AML-193 (cell line): ENCODE data around the gene SMIM20.
"Not testable (repeated sequence)": the region's sequence is repeated elsewhere in the genome, so short reads cannot be mapped to it uniquely, and the experiment has no call there.

ENCODE experiments used
- DNase-seq, 2 experiments: peaks; one replicate each; lab custom pipeline; 2025; lab: John Stamatoyannopoulos, UW

The SMIM20 gene

DNA sequence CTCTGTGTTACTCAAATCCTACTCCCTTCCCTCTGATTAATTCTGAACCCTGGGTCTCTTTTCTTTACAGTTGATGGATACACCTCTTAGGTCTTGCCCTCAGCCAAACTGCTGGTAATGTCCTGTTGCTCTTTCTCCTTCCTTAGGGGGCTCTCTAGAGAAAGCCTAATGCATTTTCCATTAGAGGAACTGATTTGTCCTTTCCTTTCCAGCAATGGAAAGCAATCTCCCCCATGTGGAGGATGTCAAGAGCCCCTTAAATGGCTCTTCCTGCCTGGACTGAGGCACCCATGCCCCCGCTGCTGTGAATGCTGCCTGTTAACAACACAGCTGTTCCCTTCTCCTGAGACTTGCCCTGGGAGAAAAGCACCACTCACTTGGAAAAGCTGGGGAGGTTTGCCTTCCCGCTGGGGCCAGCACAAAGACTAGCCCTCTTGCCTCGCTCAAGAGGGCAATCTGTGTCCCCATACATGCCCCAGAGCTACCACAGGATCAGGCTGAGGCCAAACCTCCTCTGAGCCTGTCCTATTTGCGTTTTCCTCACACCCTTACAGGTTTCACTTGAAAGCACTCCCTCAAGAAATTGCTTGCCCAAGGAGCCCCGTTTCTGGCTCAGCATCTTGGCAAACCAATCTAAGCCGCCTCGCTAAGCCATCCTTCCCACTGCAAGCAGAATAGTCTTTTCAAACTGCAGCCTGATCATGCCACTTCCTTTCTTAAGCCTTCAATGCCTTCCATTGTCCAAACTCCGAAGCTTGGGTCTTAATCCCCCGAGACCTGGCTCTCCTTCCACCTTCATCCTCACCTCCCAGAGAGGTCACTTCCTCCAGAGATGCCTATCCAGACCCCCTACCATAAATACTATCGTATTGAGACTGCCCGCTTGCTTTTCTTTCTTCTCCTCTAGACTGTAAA is 23.2 kb upstream of the SMIM20 start:
- DNase-seq, result no peak

DNA sequence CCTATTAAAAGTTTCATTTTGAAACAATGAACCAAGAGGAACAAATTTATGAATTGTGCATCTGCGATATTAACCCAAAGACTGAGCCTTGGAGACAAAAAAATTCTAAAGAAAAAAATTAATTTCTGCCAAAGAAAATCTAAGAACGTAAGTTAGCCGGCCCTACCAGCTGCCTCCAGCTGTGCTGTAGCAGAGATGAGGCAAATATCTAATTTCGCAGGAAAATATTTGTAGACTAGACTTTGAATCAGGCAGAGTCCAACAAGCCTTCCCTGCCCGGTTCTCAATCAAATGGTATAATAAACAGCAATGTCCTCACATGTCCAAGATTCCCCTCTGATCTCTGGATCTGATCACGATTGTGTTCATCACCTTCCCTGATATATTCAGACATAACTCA is 21.2 kb upstream of the SMIM20 start:
- DNase-seq, result no peak

DNA sequence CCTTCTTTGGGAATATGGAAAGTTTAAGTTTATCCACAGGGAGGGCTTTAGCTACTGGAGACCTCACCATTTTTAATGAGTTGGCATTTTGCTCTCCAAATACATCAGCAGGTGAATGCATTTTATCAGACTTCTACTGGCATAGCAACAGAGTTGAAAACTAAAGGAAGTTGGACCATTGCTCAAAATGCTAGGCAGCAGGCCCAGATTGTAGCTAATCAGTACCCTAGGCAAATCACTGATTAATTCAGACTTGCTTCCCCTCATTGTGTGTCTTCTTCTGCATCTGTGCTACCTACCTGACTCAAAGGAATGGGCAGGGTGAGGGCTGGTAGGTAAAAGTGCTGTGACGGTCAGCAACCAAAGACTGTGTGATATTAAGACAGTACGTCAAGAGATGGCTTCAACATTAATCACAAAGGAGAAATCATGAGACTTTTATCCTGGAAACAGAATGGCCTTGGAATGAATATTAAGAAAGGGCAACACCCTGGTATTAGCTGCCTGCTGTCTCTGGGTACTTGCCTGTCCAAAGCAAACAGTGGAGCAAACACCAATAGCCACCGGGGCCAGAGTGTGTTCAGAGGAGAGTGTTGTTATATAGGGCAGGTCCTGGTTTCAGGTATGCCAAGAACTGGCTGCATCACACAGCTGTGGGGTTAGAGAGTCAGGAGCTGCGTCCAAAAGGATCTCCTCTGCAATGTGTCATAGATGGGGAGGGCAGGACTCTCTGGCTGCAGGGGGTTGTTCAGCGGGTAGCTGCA is 17.1 kb upstream of the SMIM20 start:
- no peak for DNase-seq

DNA sequence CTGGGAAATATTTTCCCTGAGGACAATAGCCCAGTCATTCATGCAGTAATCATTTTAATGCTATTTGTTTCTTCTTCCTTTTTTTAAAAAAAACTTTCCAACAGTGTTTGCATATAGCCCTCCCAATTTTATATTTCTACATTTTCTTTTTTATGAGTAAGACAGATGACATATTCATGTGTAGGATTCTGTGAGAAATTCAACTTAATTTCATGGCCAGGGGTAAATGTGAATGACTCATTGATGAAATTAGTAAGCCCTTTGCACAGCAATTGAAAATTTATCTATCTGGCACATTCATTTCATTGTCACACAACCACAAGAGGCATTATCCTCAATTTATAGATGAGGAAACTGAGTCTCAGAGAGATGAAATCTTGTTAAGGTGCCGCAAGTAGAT is 13.7 kb upstream of the SMIM20 start:
- DNase-seq, result no peak

DNA sequence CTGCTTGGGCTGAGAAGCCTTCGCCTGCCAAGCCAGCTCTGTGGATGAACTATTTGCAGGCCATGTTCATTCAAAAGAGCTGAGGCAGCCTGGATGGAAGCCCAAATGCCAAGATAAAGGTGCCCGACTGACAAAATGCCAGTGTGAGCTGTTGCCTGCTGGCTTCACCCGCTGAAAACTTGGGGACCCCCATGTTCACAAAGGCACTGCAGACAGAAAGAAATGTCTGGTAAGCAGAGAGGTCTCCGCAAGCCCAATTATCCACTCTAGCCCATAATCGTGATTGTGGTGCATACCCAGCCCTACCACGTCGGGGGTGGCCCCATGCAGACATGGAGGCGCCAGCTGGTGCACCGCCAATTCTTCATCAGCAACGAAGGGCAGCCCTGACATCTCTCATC is 13.0 kb upstream of the SMIM20 start:
- DNase-seq, result no peak

DNA sequence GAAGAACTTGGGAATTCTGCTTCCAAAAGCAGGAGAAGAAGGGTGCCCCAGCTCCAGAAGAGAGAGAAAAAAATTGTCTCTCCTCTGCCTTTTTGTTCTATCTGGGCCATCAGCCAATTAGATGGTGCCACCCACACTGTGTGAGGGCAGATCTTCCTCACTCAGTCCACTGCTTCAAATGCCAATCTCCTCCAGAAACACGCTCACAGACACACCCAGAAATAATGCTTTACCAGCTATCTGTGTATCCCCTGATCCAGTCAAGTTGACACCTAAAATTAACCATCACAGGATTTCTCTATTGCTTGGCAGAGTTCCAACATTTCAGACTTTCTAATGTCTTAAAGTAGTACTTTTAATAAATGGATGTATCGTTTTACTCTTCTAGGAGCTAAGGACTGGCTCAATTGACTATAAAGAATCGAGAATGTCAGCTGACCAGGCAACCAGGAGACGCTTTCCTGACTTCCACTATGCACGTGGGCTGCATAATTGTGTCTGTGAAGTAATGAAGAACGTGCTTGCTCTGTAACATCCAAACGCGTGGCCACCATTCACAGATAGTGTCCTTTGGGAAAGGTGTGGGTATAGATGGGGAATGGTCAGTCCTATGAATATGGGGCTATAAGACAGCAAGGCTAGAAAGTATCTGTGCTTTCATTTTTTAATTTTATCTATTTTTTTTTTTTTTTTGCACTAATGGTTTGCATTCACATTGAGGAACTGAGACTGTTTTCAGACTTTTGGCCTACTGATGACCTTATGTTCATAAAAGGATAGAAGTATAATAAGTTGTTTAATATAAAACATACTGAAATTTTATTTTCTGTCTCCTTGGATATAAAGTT is 9.9 kb upstream of the SMIM20 start:
- DNase-seq, result no peak

DNA sequence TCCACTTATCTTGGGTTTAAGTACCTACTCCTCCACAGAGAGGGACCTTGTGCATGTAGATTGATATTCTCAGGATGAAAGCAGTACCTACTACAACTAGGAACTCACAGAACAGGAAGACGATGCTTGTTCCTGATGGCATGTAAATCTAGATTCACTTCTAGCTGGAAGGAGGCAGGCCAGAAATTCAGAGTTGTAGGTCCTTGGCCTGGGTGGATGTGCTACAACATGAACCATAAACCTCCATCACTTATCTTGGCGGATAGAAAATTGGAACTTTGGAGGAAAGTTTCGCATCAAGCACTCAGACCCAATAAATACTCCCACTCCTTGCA is 9.3 kb upstream of the SMIM20 start:
- no peak for DNase-seq

DNA sequence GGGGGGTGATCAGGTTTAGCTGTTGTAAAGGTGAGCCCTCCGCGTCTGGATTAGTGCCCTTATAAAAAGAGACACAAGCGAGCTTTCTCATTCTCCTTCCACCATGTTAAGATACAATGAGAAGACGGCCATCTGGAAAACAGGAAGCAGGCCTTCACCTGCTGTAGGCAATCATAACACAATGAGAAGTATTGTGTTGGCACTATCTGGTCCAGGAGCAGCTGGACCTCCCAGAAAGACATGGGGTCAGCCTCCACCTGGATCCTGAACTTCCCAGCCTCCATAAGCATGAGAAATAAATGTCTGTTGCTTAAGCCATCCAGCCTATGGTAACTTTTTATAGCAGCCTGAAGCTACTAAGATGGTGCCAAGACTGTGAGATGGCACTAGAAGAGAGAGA is 8.6 kb upstream of the SMIM20 start:
- no peak for DNase-seq

DNA sequence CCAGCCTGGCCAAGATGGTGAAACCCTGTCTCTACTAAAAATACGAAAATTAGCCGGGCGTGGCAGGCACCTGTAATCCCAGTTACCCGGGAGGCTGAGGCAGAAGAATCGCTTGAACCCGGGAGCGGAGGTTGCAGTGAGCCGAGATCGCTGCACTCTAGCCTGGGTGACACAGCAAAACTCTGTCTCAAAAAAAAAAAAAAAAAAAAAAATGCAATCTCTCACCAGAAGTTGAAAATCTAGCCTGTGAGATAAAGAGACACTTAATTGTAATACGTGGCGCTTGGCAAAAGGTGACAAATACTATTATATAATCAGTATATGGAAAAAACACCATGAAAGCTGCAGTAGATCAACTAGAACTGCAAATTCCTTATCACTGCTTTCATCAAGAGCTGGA is 7.9 kb upstream of the SMIM20 start:
- DNase-seq, result not testable (repeated sequence)

DNA sequence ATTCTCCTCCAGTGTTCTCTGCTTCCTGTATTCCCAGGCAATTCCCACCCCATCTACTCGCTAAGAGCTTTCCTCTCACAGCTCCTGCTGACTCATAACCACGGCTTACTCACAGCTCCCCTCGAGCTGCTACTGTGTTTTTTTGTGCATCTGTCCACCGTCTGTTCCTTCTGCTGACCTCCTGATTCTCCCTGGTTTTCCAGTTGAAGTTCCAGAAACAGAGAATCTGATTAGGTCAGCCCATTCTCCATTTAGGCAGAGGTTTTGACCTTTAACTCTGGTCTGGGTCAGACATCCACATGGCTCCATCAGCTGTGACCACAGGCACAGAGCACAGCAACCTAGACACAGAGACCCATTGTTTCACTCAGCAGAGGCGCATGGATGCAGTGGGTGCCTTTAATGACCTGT is 5.5 kb upstream of the SMIM20 start:
- DNase-seq, result no peak

DNA sequence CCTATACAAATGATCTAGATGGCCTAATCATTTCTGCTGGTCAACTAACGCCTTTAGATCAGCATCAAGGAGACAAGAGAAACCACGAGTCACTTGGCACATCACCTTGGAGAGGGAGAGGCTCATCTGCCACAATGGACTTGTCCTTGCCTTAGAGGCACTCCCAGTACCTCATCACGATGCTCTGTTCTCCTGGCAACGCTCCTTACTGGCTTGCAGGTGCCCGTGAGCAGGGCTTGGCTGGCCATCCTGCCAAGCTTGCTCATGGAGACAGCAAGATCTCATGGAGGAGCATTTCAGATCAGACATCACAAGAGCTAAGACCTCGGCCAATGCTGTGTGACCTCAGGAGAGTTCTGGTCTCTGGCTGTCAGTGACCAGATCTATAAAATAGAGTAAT is 2.7 kb upstream of the SMIM20 start:
- no peak for DNase-seq

DNA sequence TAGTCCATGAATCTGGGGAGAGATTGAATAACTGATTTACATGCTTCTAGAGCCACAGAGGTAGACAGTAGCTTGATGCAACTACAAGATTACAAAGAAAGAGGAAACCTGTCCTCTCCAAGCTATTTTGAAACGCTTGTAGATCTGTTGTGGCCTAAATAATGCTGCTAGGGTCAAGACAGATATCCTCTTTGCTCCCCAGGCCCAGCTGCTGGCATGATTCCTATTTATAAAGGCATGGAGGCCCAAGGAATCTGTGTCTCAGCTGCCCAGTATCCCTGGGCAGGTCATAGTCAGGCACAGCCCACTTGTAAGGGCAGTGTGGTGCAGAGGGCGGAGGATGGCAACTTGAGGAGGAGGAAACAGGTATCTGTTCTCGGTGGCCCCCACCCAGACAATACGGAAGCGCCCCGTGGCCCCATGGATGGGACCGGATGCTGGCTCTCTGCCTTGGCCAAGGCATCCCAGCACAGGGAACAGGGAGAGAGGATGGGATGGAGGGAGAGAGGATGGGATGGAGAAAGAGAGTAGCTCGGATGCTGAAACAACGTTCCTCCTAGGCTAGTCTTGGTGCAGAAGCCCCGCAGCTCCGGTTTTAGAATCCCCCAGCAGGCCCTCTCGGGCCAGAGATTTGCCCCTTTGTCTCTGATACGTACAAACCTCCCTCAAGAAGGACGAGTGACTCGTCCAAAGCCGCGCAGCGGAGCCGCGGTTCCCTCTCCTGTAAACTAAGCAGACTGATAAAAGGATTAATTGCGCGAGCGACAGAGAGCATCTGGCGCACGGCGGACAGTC is 767 bp upstream of the SMIM20 start:
- DNase-seq, result no peak

DNA sequence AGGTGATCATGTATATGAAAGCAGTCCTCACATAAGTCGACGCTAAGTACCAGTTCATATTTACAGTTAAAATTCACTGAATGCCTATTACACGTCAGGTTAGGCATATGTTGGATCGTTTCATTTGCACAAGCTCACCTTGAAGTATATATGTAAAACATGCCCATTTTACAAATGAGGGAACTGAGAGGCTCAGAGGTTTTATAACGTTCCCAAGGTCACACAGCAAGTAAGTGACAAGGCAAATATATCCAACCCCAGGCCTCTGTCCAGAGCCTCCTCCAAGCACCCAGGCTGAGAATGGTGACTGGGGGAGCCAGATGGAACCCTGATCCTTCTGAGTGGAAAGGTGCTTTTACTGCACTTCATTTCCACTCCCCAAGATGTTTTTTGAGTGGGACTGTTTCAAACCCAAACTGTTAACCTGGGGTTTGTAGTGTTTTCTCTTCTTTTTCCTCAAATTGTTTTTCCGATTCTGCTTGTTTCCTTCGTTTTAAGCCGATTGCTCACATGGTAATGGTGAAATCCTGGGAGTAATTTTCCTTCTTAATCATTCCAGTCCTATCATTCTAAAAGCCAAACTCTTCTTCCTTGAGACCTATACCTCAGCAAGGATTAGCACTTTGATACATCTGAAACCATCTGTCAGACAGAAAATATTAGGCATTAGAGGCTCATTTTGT is 791 bp downstream of the SMIM20 start:
- no peak for DNase-seq

DNA sequence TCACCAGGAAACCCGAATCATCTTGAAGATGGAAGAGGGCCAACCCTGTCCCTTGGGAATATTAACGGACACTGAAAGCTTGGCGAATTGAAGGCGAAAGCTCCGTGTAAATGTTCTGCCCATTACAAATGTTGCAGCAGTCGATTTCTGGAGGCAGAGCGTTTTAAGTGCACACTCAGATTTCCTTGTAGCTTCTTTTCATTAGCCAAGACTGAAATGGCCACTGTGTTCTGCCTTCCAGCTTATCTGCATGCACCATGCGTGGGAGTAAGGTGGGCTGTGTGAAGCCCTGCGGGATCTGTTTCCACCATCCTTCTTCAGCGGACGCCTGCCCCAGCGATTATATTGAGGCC is 1.3 kb downstream of the SMIM20 start:
- no peak for DNase-seq

DNA sequence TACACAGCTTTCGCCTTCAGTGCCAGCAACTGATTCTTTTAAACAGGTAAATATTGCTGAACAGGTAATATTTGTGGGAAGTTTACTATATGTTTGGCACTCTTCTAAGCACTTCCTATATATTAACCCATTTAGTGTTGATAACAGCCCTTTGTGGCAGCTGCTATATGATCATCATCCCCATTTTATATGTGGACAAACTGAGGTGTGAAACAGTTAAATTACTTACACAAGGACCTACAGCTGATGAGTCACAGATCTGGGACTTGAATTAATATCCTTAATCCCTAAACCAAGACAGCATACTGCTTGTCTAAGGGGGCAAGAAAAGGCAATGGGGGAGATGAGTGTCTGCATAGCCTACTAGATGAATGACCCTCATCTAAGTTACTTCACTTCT is 2.9 kb downstream of the SMIM20 start:
- DNase-seq, result no peak

DNA sequence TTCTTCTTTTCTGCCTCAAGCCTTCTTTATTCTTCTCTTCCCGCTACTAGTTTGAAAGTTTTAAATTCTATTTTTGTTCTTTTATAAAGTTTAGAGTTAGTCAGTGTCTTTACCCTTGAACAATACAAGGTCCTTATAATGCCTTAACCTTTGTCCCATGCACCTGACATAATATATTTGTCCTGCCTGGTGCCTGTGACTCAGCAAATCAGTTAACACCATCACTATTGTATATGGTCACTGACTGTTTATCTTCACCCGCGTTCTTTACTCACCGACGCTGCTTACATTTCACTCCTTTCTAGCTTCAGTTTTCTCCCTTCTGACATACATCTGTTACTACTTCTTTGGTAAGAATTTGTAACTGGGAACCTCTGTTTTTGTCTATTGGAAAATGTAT is 5.7 kb downstream of the SMIM20 start:
- no peak for DNase-seq

DNA sequence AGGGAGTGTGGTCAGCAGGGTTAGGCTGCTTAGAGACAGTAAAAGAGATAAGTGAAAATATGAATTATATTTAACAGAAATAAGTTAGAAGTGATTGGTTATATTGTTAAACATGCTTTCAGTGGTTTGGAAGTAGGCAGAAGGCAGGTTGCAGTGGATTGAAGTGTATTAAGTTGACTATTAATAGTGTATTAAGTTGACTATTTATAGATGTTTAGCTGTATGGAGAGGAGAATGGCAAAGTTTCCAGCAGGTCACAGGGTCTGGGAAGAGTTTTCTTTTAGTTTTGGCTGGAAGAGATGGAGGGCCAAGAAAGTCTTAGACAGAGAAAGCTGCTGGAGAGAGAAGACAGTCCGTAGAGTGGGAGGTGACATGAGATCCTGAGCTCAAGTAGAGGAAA is 7.9 kb downstream of the SMIM20 start:
- DNase-seq, result no peak

DNA sequence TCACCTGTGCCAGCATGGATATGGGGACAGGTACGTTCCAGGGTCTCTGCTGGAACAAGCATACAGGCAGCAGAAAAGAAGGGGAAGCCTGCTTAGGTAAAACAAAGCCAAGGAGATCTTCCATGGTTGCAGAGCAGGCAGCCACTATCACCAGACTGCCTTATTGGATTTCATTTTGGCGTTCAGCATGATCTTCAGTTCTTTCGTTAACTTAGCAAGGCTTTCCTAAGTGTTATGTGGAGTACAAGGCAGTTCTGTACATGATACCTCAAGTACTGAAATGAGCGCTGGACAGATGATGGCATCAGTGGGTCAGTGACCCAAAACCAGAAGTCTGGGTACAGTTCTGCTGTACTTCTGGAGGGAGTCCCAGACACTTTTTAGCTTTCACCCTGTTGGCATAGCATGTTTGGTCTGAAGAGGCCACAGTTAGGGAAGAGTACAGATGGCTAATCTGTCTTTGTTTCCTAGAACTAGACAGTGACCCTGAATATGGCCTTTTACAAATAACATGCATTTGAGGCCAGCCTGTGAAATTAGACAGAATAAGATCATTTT is 8.9 kb downstream of the SMIM20 start:
- no peak for DNase-seq

DNA sequence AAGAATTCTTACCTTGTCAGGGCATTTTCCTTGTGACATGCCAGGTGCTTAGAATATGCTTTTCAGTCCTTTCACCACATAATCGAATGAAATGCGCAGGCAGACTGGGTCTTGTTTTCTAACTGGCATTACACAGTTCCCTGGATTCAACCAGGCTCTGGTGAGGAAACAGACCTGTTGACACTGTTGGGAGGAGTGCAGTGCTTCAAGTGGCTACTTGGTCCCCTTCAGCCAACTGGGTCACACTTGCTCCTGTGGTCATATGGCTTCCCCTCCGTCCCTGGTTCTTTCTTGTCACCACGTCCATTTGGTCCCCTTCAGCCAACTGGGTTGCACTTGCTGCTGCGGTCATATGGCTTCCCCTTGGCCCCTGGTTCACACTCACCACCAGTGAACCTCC is 9.7 kb downstream of the SMIM20 start:
- DNase-seq, result no peak

DNA sequence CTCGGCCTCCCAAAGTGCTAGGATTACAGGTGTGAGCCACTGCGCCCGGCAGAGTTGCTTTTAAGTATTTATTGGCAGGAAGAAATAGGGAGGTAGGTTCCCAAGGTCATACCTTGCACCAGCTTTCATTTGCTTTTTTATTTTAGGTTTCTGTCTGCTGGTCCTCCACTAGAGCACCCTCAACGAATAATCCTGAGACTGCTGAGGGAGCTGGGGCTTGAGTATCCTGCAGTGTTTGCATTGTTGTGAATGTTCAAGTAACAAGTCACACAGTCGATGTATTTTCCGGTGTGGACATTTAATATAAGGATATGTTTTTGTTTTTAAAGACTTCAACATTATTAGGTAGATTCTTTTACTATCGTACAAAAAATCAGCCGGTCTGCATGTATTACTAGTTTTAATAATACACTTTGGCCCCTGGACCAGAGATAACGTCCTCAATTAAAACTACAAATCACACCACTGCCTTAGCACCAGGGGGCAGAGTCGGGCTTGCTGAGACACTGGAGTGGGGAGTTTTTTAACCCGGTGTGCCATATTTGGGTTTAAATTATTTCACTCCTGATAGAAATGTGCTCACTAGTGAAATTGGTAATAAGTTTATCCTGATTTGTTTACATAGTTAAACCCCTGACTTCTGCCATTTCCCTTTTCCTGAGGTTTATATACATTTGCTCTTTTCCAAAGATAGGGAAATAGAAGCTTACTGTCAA is 11.6 kb downstream of the SMIM20 start:
- peak; percentile 7 to 15 for DNase-seq
